Upper lobe of left lung (tissue), 6 donors: ENCODE data around the gene RAB25. TPM values are rescaled to one million over a fixed set of nuclear protein-coding genes. Genes with fewer than 3 reads are reported as not detected.
A peak's percentile ranks its signal among the peaks of the same experiment; 100 is the strongest.

Experiments
- ATAC-seq, 2 donors: fragments of 200-7000 bp; cut with Tn5 transposase; one replicate each; pipeline ENCODE4 v1.9.1; 2022; ENCODE audit warnings: mild to moderate bottlenecking in 2 of 2, moderate library complexity in 2 of 2; ENCODE audit not compliant: low FRiP score in 2 of 2
- DNase-seq, 2 donors: peaks; one replicate each; pipeline ENCODE4 v3.0.0-alpha.2; 2019 to 2020
- H3K27ac ChIP-seq, 4 donors: fragments of 200-600 bp; sonication (generic); one replicate each; pipeline ENCODE4 v1.5.1; 2016 to 2019
- H3K27me3 ChIP-seq, 4 donors: fragments of 200-600 bp; sonication (generic); one replicate each; pipeline ENCODE4 v1.5.1; 2017 to 2019
- H3K36me3 ChIP-seq, 4 donors: fragments of 200-600 bp; sonication (generic); one replicate each; pipeline ENCODE4 v1.5.1; 2016 to 2019
- H3K4me1 ChIP-seq, 4 donors: fragments of 200-600 bp; sonication (generic); one replicate each; pipeline ENCODE4 v1.5.1; 2018 to 2019
- H3K4me3 ChIP-seq, 4 donors: fragments of 200-600 bp; sonication (generic); one replicate each; pipeline ENCODE4 v1.5.1; 2017 to 2019; ENCODE audit warnings: mild to moderate bottlenecking in 2 of 4, moderate library complexity in 1 of 4
- H3K9me3 ChIP-seq, 4 donors: fragments of 200-600 bp; sonication (generic); one replicate each; pipeline ENCODE4 v1.5.1; 2018 to 2019
- EP300 ChIP-seq, 4 donors: sonication (generic); formaldehyde crosslinking; IDR thresholded peaks; one replicate each; pipeline ENCODE4 v1.5.1; 2017; ENCODE audit warnings: antibody characterized with exemption in 4 of 4, control low read depth in 2 of 4
- POLR2A ChIP-seq, 4 donors: fragments of 450-650 bp; IDR thresholded peaks; one replicate each; pipeline ENCODE4 v1.5.1; 2016 to 2017; ENCODE audit warnings: antibody characterized with exemption in 4 of 4, mild to moderate bottlenecking in 2 of 4
- POLR2AphosphoS5 ChIP-seq, 2 donors: sonication (generic); formaldehyde crosslinking; IDR thresholded peaks; one replicate each; pipeline ENCODE4 v1.5.1; 2017; ENCODE audit warnings: antibody characterized with exemption in 2 of 2
- WGBS, 2 donors: methylation state at CpG; one replicate each; pipeline ENCODE4 v1.1.5; 2017 to 2018; 5-methylcytosine and 5-hydroxymethylcytosine counted together
- total RNA-seq, 6 donors: library from RNA; depleted of rRNA in 4 of 6; stranded (reverse); fragments of >200 nt in 4 of 6; gene quantifications; one replicate each; pipeline versions ENCODE4 v1.1.0 to v1.2.1, GENCODE V29; 2016 to 2021
- TF ChIP-seq, protein P1 (sequence below), 6 experiments: fragments of 450-650 bp in 4 of 6; fragments of 200-600 bp in 2 of 6; sonication (generic) in 2 of 6; IDR thresholded peaks; one replicate each; pipeline ENCODE4 v1.5.1; 2016 to 2019; ENCODE audit warnings: antibody characterized with exemption in 6 of 6
- donor health status: DM: no; HTN: no; CAD: no; lungs with moderate emphysema.
- donor health status: DM: no; HTN: yes; CAD: no; lungs with severe emphysema.

Gene RAB25
- total RNA-seq, 6 donors from 2014 or later = 58.7 to 123 (median 88.9) TPM

DNA sequence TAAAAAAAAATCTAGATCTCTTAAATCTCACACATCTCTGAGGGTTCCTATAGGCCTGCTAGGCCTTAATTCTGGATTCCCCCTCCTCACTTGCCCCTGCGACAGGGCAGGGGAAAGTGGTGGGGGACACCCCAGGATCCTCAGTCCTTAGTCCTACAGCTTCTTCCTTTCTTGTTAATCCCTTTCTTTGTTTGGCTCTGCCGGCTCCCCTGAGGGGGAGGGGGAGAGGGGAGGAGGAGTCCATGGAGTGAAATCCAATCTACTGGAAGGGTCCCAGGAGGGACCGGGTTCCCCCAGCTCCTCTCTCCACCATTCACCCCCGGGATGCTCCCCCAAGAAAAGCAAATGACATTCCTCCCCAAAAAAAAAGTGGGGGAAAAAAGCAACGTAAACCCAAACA lies 12.8 kb downstream of the RAB25 start:
- no peaks in the 10 kb centered on the region for H3K9me3 ChIP-seq
- ATAC-seq (no peak), DNase-seq (no peak)
- no peak overlapping the region for H3K27ac ChIP-seq
- peaks cover 9 to 30% (median 17%) of the 10 kb centered on the region in 4 donors for H3K4me1 ChIP-seq
- peaks cover 0 to 6% (median under 1%) of the 10 kb centered on the region in 4 donors for H3K36me3 ChIP-seq
- 65 to 68% methylated on average over 5 of the region's 5 CpGs for WGBS, 2 donors
- no peaks in the 10 kb centered on the region for H3K27me3 ChIP-seq
- TF ChIP-seq POLR2AphosphoS5 (IDR thresholded peaks at IDR 0.05) = no peak
- no peak for TF ChIP-seq EP300 (IDR thresholded peaks at IDR 0.05)
- TF ChIP-seq, protein P1, sequence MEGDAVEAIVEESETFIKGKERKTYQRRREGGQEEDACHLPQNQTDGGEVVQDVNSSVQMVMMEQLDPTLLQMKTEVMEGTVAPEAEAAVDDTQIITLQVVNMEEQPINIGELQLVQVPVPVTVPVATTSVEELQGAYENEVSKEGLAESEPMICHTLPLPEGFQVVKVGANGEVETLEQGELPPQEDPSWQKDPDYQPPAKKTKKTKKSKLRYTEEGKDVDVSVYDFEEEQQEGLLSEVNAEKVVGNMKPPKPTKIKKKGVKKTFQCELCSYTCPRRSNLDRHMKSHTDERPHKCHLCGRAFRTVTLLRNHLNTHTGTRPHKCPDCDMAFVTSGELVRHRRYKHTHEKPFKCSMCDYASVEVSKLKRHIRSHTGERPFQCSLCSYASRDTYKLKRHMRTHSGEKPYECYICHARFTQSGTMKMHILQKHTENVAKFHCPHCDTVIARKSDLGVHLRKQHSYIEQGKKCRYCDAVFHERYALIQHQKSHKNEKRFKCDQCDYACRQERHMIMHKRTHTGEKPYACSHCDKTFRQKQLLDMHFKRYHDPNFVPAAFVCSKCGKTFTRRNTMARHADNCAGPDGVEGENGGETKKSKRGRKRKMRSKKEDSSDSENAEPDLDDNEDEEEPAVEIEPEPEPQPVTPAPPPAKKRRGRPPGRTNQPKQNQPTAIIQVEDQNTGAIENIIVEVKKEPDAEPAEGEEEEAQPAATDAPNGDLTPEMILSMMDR (IDR thresholded peaks at IDR 0.05) = no peak
- no peak for TF ChIP-seq POLR2A (IDR thresholded peaks at IDR 0.05)
- H3K4me3 ChIP-seq = no peak overlapping the region

DNA sequence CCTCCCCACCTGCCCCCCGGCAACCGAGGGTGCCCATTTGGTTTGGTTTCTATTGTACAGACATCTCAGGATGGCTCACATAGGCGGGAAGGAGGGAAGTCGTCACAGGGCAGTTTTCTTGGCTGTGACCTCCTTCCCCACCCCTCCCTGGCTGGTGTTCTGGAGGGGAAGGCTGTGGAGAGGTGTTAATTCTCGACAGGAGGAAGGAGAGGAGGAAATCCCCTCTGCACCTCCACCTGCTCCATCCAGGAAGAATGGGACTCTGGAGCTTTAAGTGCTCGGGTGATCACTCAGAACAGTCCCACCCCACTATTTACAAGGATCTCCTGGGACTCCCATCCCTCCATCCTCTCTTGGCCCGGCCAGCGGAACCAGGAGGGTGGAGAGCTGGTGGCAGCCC lies 13.7 kb downstream of the RAB25 start:
- Histone ChIP-seq H3K27ac (peak overlapping the region in 1 of 4 donors; percentile 75), H3K36me3 (peaks cover 0 to 4% (median 0%) of the 10 kb centered on the region in 4 donors), H3K9me3 (no peaks in the 10 kb centered on the region), H3K4me1 (peaks cover 9 to 30% (median 17%) of the 10 kb centered on the region in 4 donors), H3K4me3 (no peak overlapping the region), H3K27me3 (no peaks in the 10 kb centered on the region)
- ATAC-seq = no peak
- no peak for TF ChIP-seq POLR2AphosphoS5 (IDR thresholded peaks at IDR 0.05)
- TF ChIP-seq POLR2A (IDR thresholded peaks at IDR 0.05) = no peak
- TF ChIP-seq EP300 (IDR thresholded peaks at IDR 0.05) = no peak
- TF ChIP-seq, protein P1 (IDR thresholded peaks at IDR 0.05) = no peak
- no peak for DNase-seq
- WGBS, 2 donors = 50 to 58% methylated on average over 8 of the region's 8 CpGs

DNA sequence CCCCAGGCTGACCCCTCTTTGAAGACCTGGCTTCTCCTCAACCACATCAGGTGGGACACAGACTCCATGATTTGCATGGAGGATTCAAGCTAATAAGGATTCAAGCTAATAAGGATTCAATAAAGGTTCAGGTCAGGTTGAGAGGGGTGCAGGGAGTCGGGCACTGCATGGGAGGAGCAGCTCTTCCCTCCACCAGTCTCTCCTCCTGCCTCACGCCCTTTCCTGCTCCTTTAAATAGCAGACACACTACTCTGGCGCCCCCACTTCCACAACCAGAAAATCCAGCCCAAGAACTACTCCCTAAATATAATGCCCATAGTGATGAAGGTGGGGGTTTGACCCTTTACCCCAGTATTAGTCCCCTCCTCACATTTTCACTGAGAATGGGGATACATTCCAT lies 14.2 kb downstream of the RAB25 start:
- no peak overlapping the region for H3K4me3 ChIP-seq
- H3K4me1 ChIP-seq = peaks cover 9 to 30% (median 17%) of the 10 kb centered on the region in 4 donors
- DNase-seq (no peak), ATAC-seq (no peak)
- H3K9me3 ChIP-seq = no peaks in the 10 kb centered on the region
- TF ChIP-seq POLR2A (IDR thresholded peaks at IDR 0.05) (no peak), EP300 (IDR thresholded peaks at IDR 0.05) (no peak), POLR2AphosphoS5 (IDR thresholded peaks at IDR 0.05) (no peak)
- TF ChIP-seq, protein P1 (IDR thresholded peaks at IDR 0.05) = no peak
- no peaks in the 10 kb centered on the region for H3K36me3 ChIP-seq
- H3K27ac ChIP-seq = peak overlapping the region in 3 of 4 donors; percentile 8 to 79 (median 75)
- 28 to 41% methylated on average over 3 of the region's 3 CpGs for whole genome bisulfite sequencing, 2 donors
- no peaks in the 10 kb centered on the region for H3K27me3 ChIP-seq

DNA sequence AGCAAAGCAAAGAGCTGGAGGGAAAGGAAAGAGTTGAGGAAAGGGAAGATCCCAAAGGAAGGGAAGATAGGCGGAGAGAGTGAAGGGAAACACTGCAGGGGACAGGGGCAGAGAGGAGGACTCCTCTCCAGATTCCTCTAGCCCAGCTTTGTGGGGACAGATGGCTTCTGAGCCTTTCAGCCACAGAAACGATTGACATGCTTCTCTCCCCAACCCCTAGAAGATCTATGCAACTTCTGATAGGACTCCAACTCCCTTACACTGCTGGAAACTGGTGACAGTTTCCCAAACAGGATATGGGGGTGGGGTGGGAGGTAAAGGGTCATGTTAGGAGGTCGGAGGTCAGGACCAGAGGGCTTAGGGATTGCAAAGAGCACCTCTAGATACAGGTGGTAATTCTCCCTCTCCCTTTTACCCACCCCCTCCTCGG lies 14.8 kb downstream of the RAB25 start:
- Histone ChIP-seq H3K36me3 (no peaks in the 10 kb centered on the region), H3K27ac (peak overlapping the region; percentile 56 to 79 (median 66)), H3K4me1 (peaks cover 9 to 30% (median 17%) of the 10 kb centered on the region in 4 donors), H3K4me3 (peak overlapping the region in 3 of 4 donors; percentile 53 to 62 (median 54)), H3K27me3 (no peaks in the 10 kb centered on the region), H3K9me3 (no peaks in the 10 kb centered on the region)
- ATAC-seq (no peak), DNase-seq (no peak)
- TF ChIP-seq EP300 (IDR thresholded peaks at IDR 0.05) (no peak), POLR2A (IDR thresholded peaks at IDR 0.05) (no peak), POLR2AphosphoS5 (IDR thresholded peaks at IDR 0.05) (no peak)
- TF ChIP-seq, protein P1 (IDR thresholded peaks at IDR 0.05) = no peak
- 47 to 50% methylated on average over 4 of the region's 4 CpGs for WGBS, 2 donors
